ENCODE results near the gene R3HDM1. TPM values are rescaled to one million over a fixed set of nuclear protein-coding genes. Genes with fewer than 3 reads are reported as not detected.

The R3HDM1 gene
- total RNA-seq, 2 donors from 2014 or later, result 9.3 to 51.5 TPM

GRCh38 chr2:135590619-135591260 lies 59.5 kb downstream of the R3HDM1 start:
- no peak for TF ChIP-seq POLR2AphosphoS5 (IDR thresholded peaks at IDR 0.05)
- no peak for TF ChIP-seq POLR2A (IDR thresholded peaks at IDR 0.05)
- TF ChIP-seq, protein P1, sequence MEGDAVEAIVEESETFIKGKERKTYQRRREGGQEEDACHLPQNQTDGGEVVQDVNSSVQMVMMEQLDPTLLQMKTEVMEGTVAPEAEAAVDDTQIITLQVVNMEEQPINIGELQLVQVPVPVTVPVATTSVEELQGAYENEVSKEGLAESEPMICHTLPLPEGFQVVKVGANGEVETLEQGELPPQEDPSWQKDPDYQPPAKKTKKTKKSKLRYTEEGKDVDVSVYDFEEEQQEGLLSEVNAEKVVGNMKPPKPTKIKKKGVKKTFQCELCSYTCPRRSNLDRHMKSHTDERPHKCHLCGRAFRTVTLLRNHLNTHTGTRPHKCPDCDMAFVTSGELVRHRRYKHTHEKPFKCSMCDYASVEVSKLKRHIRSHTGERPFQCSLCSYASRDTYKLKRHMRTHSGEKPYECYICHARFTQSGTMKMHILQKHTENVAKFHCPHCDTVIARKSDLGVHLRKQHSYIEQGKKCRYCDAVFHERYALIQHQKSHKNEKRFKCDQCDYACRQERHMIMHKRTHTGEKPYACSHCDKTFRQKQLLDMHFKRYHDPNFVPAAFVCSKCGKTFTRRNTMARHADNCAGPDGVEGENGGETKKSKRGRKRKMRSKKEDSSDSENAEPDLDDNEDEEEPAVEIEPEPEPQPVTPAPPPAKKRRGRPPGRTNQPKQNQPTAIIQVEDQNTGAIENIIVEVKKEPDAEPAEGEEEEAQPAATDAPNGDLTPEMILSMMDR (IDR thresholded peaks at IDR 0.05), result no peak
- H3K9me3 ChIP-seq, result no peaks in the 10 kb centered on the region
- H3K4me3 ChIP-seq, result no peak overlapping the region
- H3K27me3 ChIP-seq (replicated peaks; ENCODE audit: insufficient read depth), result no peaks in the 10 kb centered on the region
- H3K36me3 ChIP-seq, result no peaks in the 10 kb centered on the region
- 40% methylated on average over 2 of the region's 2 CpGs for WGBS
- no peak overlapping the region for H3K27ac ChIP-seq
- intact Hi-C loops (cut with DNase I), result no loop called here
- no peaks in the 10 kb centered on the region for H3K4me1 ChIP-seq (replicated peaks)
- DNase-seq (ENCODE audit: low spot score), result no peak

GRCh38 chr2:135600915-135601314 lies 69.6 kb downstream of the R3HDM1 start:
- TF ChIP-seq, protein P1 (IDR thresholded peaks at IDR 0.05), result peak in 1 of 4 experiments; percentile 4
- TF ChIP-seq POLR2AphosphoS5 (IDR thresholded peaks at IDR 0.05), result no peak
- intact Hi-C loops (cut with DNase I), result no loop called here
- Histone ChIP-seq H3K27me3 (replicated peaks; ENCODE audit: insufficient read depth) (no peaks in the 10 kb centered on the region), H3K9me3 (no peaks in the 10 kb centered on the region), H3K4me1 (replicated peaks) (no peaks in the 10 kb centered on the region), H3K27ac (no peak overlapping the region), H3K36me3 (no peaks in the 10 kb centered on the region), H3K4me3 (no peak overlapping the region)
- DNase-seq (ENCODE audit: low spot score), result no peak
- WGBS, result 88% methylated on average over 2 of the region's 2 CpGs

GRCh38 chr2:135603543-135603942 lies 72.3 kb downstream of the R3HDM1 start:
- no peaks in the 10 kb centered on the region for H3K27me3 ChIP-seq (replicated peaks; ENCODE audit: insufficient read depth)
- no peaks in the 10 kb centered on the region for H3K4me1 ChIP-seq (replicated peaks)
- H3K9me3 ChIP-seq, result no peaks in the 10 kb centered on the region
- H3K36me3 ChIP-seq, result no peaks in the 10 kb centered on the region
- H3K27ac ChIP-seq, result no peak overlapping the region
- intact Hi-C loops (cut with DNase I), result no loop called here
- TF ChIP-seq, protein P1 (IDR thresholded peaks at IDR 0.05), result no peak
- TF ChIP-seq POLR2AphosphoS5 (IDR thresholded peaks at IDR 0.05) (no peak), POLR2A (IDR thresholded peaks at IDR 0.05) (no peak)
- WGBS, result 34% methylated on average over 7 of the region's 7 CpGs
- no peak overlapping the region for H3K4me3 ChIP-seq
- DNase-seq (ENCODE audit: low spot score), result no peak

DNA sequence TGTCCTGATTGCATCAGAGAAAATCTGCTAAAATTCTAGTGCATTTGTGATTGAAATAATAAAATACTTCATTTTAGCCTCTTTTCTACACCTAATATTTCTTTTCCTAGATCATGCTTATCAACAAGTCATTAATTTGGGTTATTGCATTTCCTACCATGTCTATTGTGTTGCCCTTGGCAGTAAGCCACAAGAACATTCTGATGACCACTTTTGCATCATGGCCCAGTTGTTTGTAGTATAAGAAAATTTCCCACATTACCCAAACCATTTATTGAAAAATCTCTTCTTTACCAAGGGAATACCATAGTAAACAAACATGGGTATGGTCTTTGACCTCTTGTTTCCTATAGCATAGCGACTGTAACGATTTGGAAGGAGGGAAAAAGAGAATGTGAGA lies 76.3 kb downstream of the R3HDM1 start:
- no peak overlapping the region for H3K4me3 ChIP-seq
- no peaks in the 10 kb centered on the region for H3K4me1 ChIP-seq (replicated peaks)
- TF ChIP-seq POLR2AphosphoS5 (IDR thresholded peaks at IDR 0.05) (no peak), POLR2A (IDR thresholded peaks at IDR 0.05) (no peak)
- TF ChIP-seq, protein P1 (IDR thresholded peaks at IDR 0.05), result no peak
- DNase-seq (ENCODE audit: low spot score), result no peak
- H3K36me3 ChIP-seq, result no peaks in the 10 kb centered on the region
- no peaks in the 10 kb centered on the region for H3K9me3 ChIP-seq
- no peaks in the 10 kb centered on the region for H3K27me3 ChIP-seq (replicated peaks; ENCODE audit: insufficient read depth)
- H3K27ac ChIP-seq, result no peak overlapping the region
- intact Hi-C loops (cut with DNase I), result no loop called here
- 93% methylated on average over 2 of the region's 2 CpGs for WGBS

GRCh38 chr2:135612319-135612718 lies 81.0 kb downstream of the R3HDM1 start:
- WGBS, result 95% methylated on average over 2 of the region's 2 CpGs
- Histone ChIP-seq H3K27me3 (replicated peaks; ENCODE audit: insufficient read depth) (no peaks in the 10 kb centered on the region), H3K27ac (no peak overlapping the region), H3K36me3 (no peaks in the 10 kb centered on the region), H3K4me3 (no peak overlapping the region), H3K9me3 (no peaks in the 10 kb centered on the region), H3K4me1 (replicated peaks) (no peaks in the 10 kb centered on the region)
- DNase-seq (ENCODE audit: low spot score), result no peak
- TF ChIP-seq POLR2AphosphoS5 (IDR thresholded peaks at IDR 0.05), result no peak
- no peak for TF ChIP-seq POLR2A (IDR thresholded peaks at IDR 0.05)
- TF ChIP-seq, protein P1 (IDR thresholded peaks at IDR 0.05), result no peak
- intact Hi-C loops (cut with DNase I), result no loop called here

Data from prostate gland (tissue), 2 donors.